SK-N-SH (cell line): ENCODE results near the gene SEMA3D. TPM values are rescaled to one million over a fixed set of nuclear protein-coding genes. Genes with fewer than 3 reads are reported as not detected.

Experiments used
- CTCF ChIA-PET: fragments of 300-600, 350-600 bp; formaldehyde crosslinking; extraction: SDS; loops from one replicate; lab custom pipeline; 2021; lab: Yijun Ruan, JAX
- POLR2A ChIA-PET: fragments of 350-600 bp; sonication (Branson Sonifier 250); formaldehyde crosslinking; extraction: SDS; loops from one replicate; lab custom pipeline; 2020; ENCODE audit warnings: antibody characterized with exemption, inconsistent platforms; lab: Yijun Ruan, JAX
- DNase-seq: peaks from one replicate; pipeline ENCODE4 v3.0.0; 2012
- H2AFZ ChIP-seq: fragments of 200-600 bp; sonication (generic); 2 replicates; pipeline ENCODE4 v1.8.1; 2016; ENCODE audit warnings: antibody characterized with exemption, mild to moderate bottlenecking, low read depth
- H3F3A ChIP-seq: fragments of 200-600 bp; sonication (generic); replicated peaks from 2 replicates; pipeline ENCODE3; 2016; ENCODE audit warnings: antibody characterized with exemption, mild to moderate bottlenecking; ENCODE audit not compliant: insufficient read depth
- H3K27ac ChIP-seq, 2 experiments: fragments of 200-500 bp in 1 of 2; fragments of 200-600 bp in 1 of 2; sonication (Bioruptor generic) in 1 of 2; sonication (generic), shearing (Covaris generic) in 1 of 2; 2 replicates each; pipeline versions ENCODE4 v1.5.1 to v1.6.1; 2014 to 2016; ENCODE audit warnings: low read depth in 2 of 2, inconsistent platforms in 1 of 2, low read length in 1 of 2, mild to moderate bottlenecking in 1 of 2, mixed read lengths in 1 of 2
- H3K27me3 ChIP-seq: fragments of 200-600 bp; sonication (generic), shearing (Covaris generic); 2 replicates; pipeline ENCODE4 v1.6.1; 2016; ENCODE audit warnings: mixed run types; ENCODE audit not compliant: insufficient read depth
- H3K36me3 ChIP-seq, 2 experiments: fragments of 200-500 bp in 1 of 2; fragments of 200-600 bp in 1 of 2; sonication (Bioruptor generic) in 1 of 2; sonication (generic) in 1 of 2; replicated peaks in 1 of 2; 2 replicates each; pipeline versions ENCODE3 to v1.5.1; 2014 to 2016; ENCODE audit warnings: low read length in 1 of 2, mild to moderate bottlenecking in 1 of 2; ENCODE audit not compliant: insufficient read depth in 2 of 2, control insufficient read depth in 1 of 2
- H3K4me1 ChIP-seq, 2 experiments: fragments of 200-500 bp in 1 of 2; fragments of 200-600 bp in 1 of 2; sonication (Bioruptor generic) in 1 of 2; sonication (generic), shearing (Covaris generic) in 1 of 2; 2 replicates each; pipeline versions ENCODE4 v1.5.1 to v1.6.1; 2014 to 2016; ENCODE audit warnings: low read depth in 1 of 2, low read length in 1 of 2, mixed run types in 1 of 2; ENCODE audit not compliant: insufficient read depth in 2 of 2, control insufficient read depth in 1 of 2
- H3K4me2 ChIP-seq: fragments of 200-600 bp; sonication (generic), shearing (Covaris generic); 2 replicates; pipeline ENCODE4 v1.6.1; 2017; ENCODE audit warnings: mixed run types
- H3K4me3 ChIP-seq, 2 experiments: fragments of 200-500 bp in 1 of 2; fragments of 200-600 bp in 1 of 2; sonication (Bioruptor generic) in 1 of 2; sonication (generic), shearing (Covaris generic) in 1 of 2; 2 replicates each; pipeline versions ENCODE4 v1.5.1 to v1.8.1; 2014 to 2016; ENCODE audit warnings: low read depth in 2 of 2, inconsistent platforms in 1 of 2, low read length in 1 of 2, mild to moderate bottlenecking in 1 of 2, mixed read lengths in 1 of 2, moderate library complexity in 1 of 2
- H3K79me2 ChIP-seq: fragments of 200-600 bp; sonication (generic); 2 replicates; pipeline ENCODE4 v1.8.1; 2017; ENCODE audit warnings: mild to moderate bottlenecking; ENCODE audit not compliant: insufficient read depth
- H3K9ac ChIP-seq: fragments of 200-600 bp; sonication (generic); 2 replicates; pipeline ENCODE4 v1.6.1; 2017; ENCODE audit warnings: mixed run types
- H3K9me2 ChIP-seq: fragments of 200-600 bp; sonication (generic); 2 replicates; pipeline ENCODE4 v1.6.1; 2017; ENCODE audit warnings: mixed run types
- H3K9me3 ChIP-seq: fragments of 200-600 bp; sonication (generic); 2 replicates; pipeline ENCODE4 v1.6.1; 2017; ENCODE audit warnings: mixed run types, mild to moderate bottlenecking, moderate library complexity
- H4K20me1 ChIP-seq: fragments of 200-600 bp; sonication (generic); 2 replicates; pipeline ENCODE4 v1.6.1; 2017; ENCODE audit warnings: mild to moderate bottlenecking, mixed run types; ENCODE audit not compliant: insufficient read depth
- CHD2 ChIP-seq: fragments of 150-350 bp; IDR thresholded peaks from 2 replicates; pipeline ENCODE4 v1.6.1; 2018; ENCODE audit warnings: low read length; ENCODE audit not compliant: partially characterized antibody
- EZH2phosphoT487 ChIP-seq: fragments of 200-600 bp; sonication (generic); IDR thresholded peaks from 2 replicates; pipeline ENCODE4 v1.6.1; 2017; ENCODE audit warnings: low read depth, mixed run types, mild to moderate bottlenecking, antibody characterized with exemption, moderate library complexity, borderline replicate concordance
- FOSL2 ChIP-seq: IDR thresholded peaks from 2 replicates; pipeline ENCODE4 v1.4.0; 2012; ENCODE audit warnings: low read depth, mild to moderate bottlenecking, moderate library complexity, borderline replicate concordance
- FOXM1 ChIP-seq: IDR thresholded peaks from 2 replicates; pipeline ENCODE4 v1.4.0; 2012; ENCODE audit warnings: low read depth, mild to moderate bottlenecking
- GATA2 ChIP-seq: sonication (generic); formaldehyde crosslinking; IDR thresholded peaks from 2 replicates; pipeline ENCODE4 v1.5.0; 2020; ENCODE audit warnings: mild to moderate bottlenecking, missing genetic modification reagents
- JUND ChIP-seq: IDR thresholded peaks from 2 replicates; pipeline ENCODE4 v1.4.0; 2012
- MEF2A ChIP-seq: IDR thresholded peaks from 2 replicates; pipeline ENCODE4 v1.4.0; 2012; ENCODE audit warnings: low read depth, borderline replicate concordance
- MXI1 ChIP-seq: IDR thresholded peaks from 2 replicates; pipeline ENCODE4 v1.6.1; 2012; ENCODE audit warnings: mild to moderate bottlenecking, low read depth, low read length, improper control_type of control experiment
- NFIC ChIP-seq: IDR thresholded peaks from 2 replicates; pipeline ENCODE4 v1.4.0; 2012; ENCODE audit warnings: borderline replicate concordance
- NRF1 ChIP-seq: IDR thresholded peaks from 2 replicates; pipeline ENCODE4 v1.6.1; 2012; ENCODE audit warnings: low read depth, mild to moderate bottlenecking, low read length
- PBX3 ChIP-seq: IDR thresholded peaks from 2 replicates; pipeline ENCODE4; 2012
- POLR2AphosphoS5 ChIP-seq: IDR thresholded peaks from 2 replicates; pipeline ENCODE4 v1.6.1; 2012; ENCODE audit warnings: low read depth, low read length
- RAD21 ChIP-seq: IDR thresholded peaks from 2 replicates; pipeline ENCODE4 v1.6.1; 2012; ENCODE audit warnings: mild to moderate bottlenecking, low read length
- RCOR1 ChIP-seq: fragments of 150-350 bp; IDR thresholded peaks from 2 replicates; pipeline ENCODE4 v1.6.1; 2017; ENCODE audit warnings: antibody characterized with exemption, low read length
- RFX5 ChIP-seq: IDR thresholded peaks from 2 replicates; pipeline ENCODE4 v1.6.1; 2012; ENCODE audit warnings: mild to moderate bottlenecking, improper control_type of control experiment, low read length
- RXRA ChIP-seq: IDR thresholded peaks from 2 replicates; pipeline ENCODE4 v1.4.0; 2012; ENCODE audit warnings: low read depth, mild to moderate bottlenecking, borderline replicate concordance
- SMC3 ChIP-seq: IDR thresholded peaks from 2 replicates; pipeline ENCODE4 v1.6.1; 2012; ENCODE audit warnings: low read depth, low read length, improper control_type of control experiment
- TAF1 ChIP-seq: IDR thresholded peaks from 2 replicates; pipeline ENCODE4 v1.6.1; 2012; ENCODE audit warnings: low read depth, mild to moderate bottlenecking, low read length, moderate library complexity, borderline replicate concordance
- TCF12 ChIP-seq: IDR thresholded peaks from 2 replicates; pipeline ENCODE4 v1.4.0; 2012
- TEAD4 ChIP-seq: IDR thresholded peaks from 2 replicates; pipeline ENCODE4 v1.4.0; 2012; ENCODE audit warnings: mild to moderate bottlenecking, borderline replicate concordance; ENCODE audit not compliant: insufficient read depth
- USF1 ChIP-seq: IDR thresholded peaks from 2 replicates; pipeline ENCODE4 v1.4.0; 2012; ENCODE audit warnings: low read depth, borderline replicate concordance
- YY1 ChIP-seq: IDR thresholded peaks from 2 replicates; pipeline ENCODE4 v1.4.0; 2012; ENCODE audit warnings: low read depth, mild to moderate bottlenecking
- WGBS: methylation state at CpG from one replicate; pipeline ENCODE4 v1.1.6; 2017; ENCODE audit warnings: low lambda C conversion rate; 5-methylcytosine and 5-hydroxymethylcytosine counted together
- polyA plus RNA-seq, 3 experiments: library from polyadenylated mRNA; depleted of rRNA; stranded (reverse); fragments of >200 nt; gene quantifications; 2 replicates each; pipeline ENCODE4 v1.2.3, GENCODE V29; 2012
- TF ChIP-seq, protein P1 (sequence below): fragments of 200-600 bp; sonication (generic); IDR thresholded peaks from 2 replicates; pipeline ENCODE4 v1.6.1; 2017; ENCODE audit warnings: antibody characterized with exemption, mild to moderate bottlenecking, moderate library complexity

Gene SEMA3D
- polyA plus RNA-seq, 1 of the 3 experiments (the other 2 are of a cell fraction) = 30.1 TPM

- no peaks in the 10 kb centered on the region for H3K36me3 ChIP-seq
- peak; percentile 38 for DNase-seq
- 61% methylated on average over 6 of the region's 6 CpGs for WGBS
- no peaks in the 10 kb centered on the region; a peak in 1 of 4 replicates for H3K4me1 ChIP-seq
- H3K9me2 ChIP-seq = no peaks in the 10 kb centered on the region
- no peaks in the 10 kb centered on the region for H3K9me3 ChIP-seq
- no peaks in the 10 kb centered on the region for H3K79me2 ChIP-seq
- CTCF ChIA-PET = interaction anchor here (0.6 to 8.6 kb wide), 101 partner anchors 8 to 1864 kb away, joined by 3 to 156 read pairs (median 4); partner anchors contain the start of gene SEMA3D
- H2AFZ ChIP-seq = no peak overlapping the region
- TF ChIP-seq RXRA (no peak), TEAD4 (no peak), POLR2AphosphoS5 (no peak), CHD2 (peak; percentile 36), GATA2 (CRISPR knock-in tag) (no peak), MXI1 (no peak), NRF1 (peak; percentile 37; the same call in 1 of the 2 replicates), SMC3 (peak; percentile 99), NFIC (no peak), RAD21 (peak; percentile 99), FOSL2 (no peak), YY1 (peak; percentile 17; the same call in 1 of the 2 replicates), EZH2phosphoT487 (no peak), JUND (no peak), MEF2A (no peak)
- TF ChIP-seq, protein P1, sequence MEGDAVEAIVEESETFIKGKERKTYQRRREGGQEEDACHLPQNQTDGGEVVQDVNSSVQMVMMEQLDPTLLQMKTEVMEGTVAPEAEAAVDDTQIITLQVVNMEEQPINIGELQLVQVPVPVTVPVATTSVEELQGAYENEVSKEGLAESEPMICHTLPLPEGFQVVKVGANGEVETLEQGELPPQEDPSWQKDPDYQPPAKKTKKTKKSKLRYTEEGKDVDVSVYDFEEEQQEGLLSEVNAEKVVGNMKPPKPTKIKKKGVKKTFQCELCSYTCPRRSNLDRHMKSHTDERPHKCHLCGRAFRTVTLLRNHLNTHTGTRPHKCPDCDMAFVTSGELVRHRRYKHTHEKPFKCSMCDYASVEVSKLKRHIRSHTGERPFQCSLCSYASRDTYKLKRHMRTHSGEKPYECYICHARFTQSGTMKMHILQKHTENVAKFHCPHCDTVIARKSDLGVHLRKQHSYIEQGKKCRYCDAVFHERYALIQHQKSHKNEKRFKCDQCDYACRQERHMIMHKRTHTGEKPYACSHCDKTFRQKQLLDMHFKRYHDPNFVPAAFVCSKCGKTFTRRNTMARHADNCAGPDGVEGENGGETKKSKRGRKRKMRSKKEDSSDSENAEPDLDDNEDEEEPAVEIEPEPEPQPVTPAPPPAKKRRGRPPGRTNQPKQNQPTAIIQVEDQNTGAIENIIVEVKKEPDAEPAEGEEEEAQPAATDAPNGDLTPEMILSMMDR = peak; percentile 99
- H3K27me3 ChIP-seq = no peaks in the 10 kb centered on the region
- H3F3A ChIP-seq = no peaks in the 10 kb centered on the region
- no peak overlapping the region for H3K4me2 ChIP-seq
- H3K4me3 ChIP-seq = no peak overlapping the region; a peak in 1 of 4 replicates
- POLR2A ChIA-PET = no interaction called here
- no peaks in the 10 kb centered on the region for H4K20me1 ChIP-seq
- H3K9ac ChIP-seq = no peak overlapping the region
- no peak overlapping the region for H3K27ac ChIP-seq
Measured at GRCh38 chr7:85041605-85042216, 145.1 kb downstream of the SEMA3D start.

DNA sequence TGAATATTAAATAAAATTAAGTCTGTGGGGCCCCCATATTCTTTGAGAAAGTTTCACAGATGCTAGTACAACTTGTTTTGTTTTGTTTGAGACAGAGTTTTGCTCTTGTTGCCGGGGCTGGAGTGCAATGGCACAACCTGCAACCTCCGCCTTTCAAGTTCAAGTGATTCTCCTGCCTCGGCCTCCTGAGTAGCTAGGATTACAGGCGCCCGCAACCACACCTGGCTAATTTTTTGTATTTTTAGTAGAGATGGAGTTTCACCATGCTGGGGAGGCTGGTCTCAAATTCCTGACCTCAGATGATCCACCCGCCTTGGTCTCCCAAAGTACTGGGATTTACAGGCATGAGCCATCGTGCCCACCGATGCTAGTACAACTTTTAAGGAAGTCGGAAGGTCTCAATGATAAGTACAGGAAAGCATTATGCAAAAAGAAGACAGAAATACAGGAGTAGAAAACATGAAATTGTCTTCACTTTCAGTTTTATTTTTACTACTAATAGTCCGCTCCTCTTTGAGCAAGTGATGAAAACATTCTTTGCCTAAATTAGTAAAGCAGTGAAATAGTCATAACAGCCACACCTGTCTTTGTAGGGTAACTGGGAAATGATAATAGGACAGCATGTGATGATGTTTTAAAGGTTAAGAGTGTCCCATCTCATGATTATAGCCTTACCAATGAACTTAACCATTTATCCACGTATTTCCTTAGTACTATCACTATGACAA lies 147.5 kb downstream of the SEMA3D start:
- H3K4me2 ChIP-seq = no peak overlapping the region
- CTCF ChIA-PET = interaction anchor here (1.2 to 8.6 kb wide), 7 partner anchors 10 to 1103 kb away, joined by 3 to 156 read pairs (median 10); partner anchors contain the start of gene SEMA3D
- H3F3A ChIP-seq = no peaks in the 10 kb centered on the region
- TF ChIP-seq CHD2 (no peak), TCF12 (no peak), SMC3 (no peak), POLR2AphosphoS5 (no peak), TAF1 (no peak), RCOR1 (no peak), NRF1 (no peak), JUND (no peak), USF1 (no peak), FOXM1 (no peak), PBX3 (no peak), FOSL2 (no peak), RFX5 (no peak), MXI1 (no peak)

More for the DNA sequence above, 147.5 kb downstream of the SEMA3D start:
- Histone ChIP-seq H3K9me2 (no peaks in the 10 kb centered on the region), H3K79me2 (no peaks in the 10 kb centered on the region), H3K4me1 (no peaks in the 10 kb centered on the region), H3K27me3 (no peaks in the 10 kb centered on the region), H3K9ac (no peak overlapping the region), H2AFZ (no peak overlapping the region), H3K36me3 (no peaks in the 10 kb centered on the region), H3K4me3 (no peak overlapping the region), H3K27ac (no peak overlapping the region), H3K9me3 (no peaks in the 10 kb centered on the region), H4K20me1 (no peaks in the 10 kb centered on the region)
- POLR2A ChIA-PET = no interaction called here
- DNase-seq = no peak
- 86% methylated on average over 11 of the region's 11 CpGs for WGBS
